Sigmoid colon (tissue), 7 donors: ENCODE data around the gene COL4A6. TPM values are rescaled to one million over a fixed set of nuclear protein-coding genes. Genes with fewer than 3 reads are reported as not detected.

ENCODE experiments used
- DNase-seq: peaks from one replicate; pipeline ENCODE4 v3.0.0-alpha.2; 2019
- H3K27ac ChIP-seq, 4 donors: fragments of 200-600 bp; sonication (generic); one replicate each; pipeline ENCODE4 v1.5.1; 2016 to 2019; ENCODE audit warnings: mild to moderate bottlenecking in 1 of 4
- H3K27me3 ChIP-seq, 3 donors: fragments of 200-600 bp; sonication (generic); one replicate each; pipeline ENCODE4 v1.5.1; 2019; ENCODE audit warnings: mild to moderate bottlenecking in 1 of 3
- H3K36me3 ChIP-seq, 4 donors: fragments of 200-600 bp; sonication (generic); one replicate each; pipeline ENCODE4 v1.5.1; 2016 to 2019
- H3K4me1 ChIP-seq, 4 donors: fragments of 200-600 bp; sonication (generic); one replicate each; pipeline ENCODE4 v1.5.1; 2017 to 2019
- H3K4me3 ChIP-seq, 4 donors: fragments of 200-600 bp; sonication (generic); one replicate each; pipeline ENCODE4 v1.5.1; 2017 to 2019; ENCODE audit warnings: mild to moderate bottlenecking in 2 of 4, moderate library complexity in 1 of 4
- H3K9me3 ChIP-seq, 4 donors: fragments of 200-600 bp in 3 of 4; sonication (generic) in 3 of 4; one replicate each; pipeline versions ENCODE4 v1.5.1 to v1.6.1; 2013 to 2019
- EP300 ChIP-seq, 4 donors: sonication (generic); formaldehyde crosslinking; IDR thresholded peaks; one replicate each; pipeline ENCODE4 v1.6.1; 2017; ENCODE audit warnings: antibody characterized with exemption in 4 of 4
- POLR2A ChIP-seq, 2 donors: fragments of 450-650 bp; IDR thresholded peaks; one replicate each; pipeline ENCODE4 v1.6.1; 2016; ENCODE audit warnings: antibody characterized with exemption in 2 of 2, mild to moderate bottlenecking in 2 of 2, moderate library complexity in 2 of 2
- POLR2AphosphoS5 ChIP-seq, 4 donors: sonication (generic); formaldehyde crosslinking; IDR thresholded peaks; one replicate each; pipeline ENCODE4 v1.6.1; 2017; ENCODE audit warnings: antibody characterized with exemption in 4 of 4
- WGBS, 2 donors: extraction: QIAGEN DNeasy Blood & Tissue Kit; methylation state at CpG; one replicate each; pipeline ENCODE4 v1.1.7; 2013; 5-methylcytosine and 5-hydroxymethylcytosine counted together
- intact Hi-C: fragments of 100-400 bp; cut with DNase I; formaldehyde crosslinking; loops from one replicate; pipeline ENCODE4 v1.15.1; 2023
- polyA plus RNA-seq, 3 donors: library from polyadenylated mRNA; stranded (reverse); fragments of 200-250 nt; gene quantifications; one replicate each; pipeline ENCODE4 v1.2.3, GENCODE V29; 2013
- total RNA-seq, 4 donors: library from RNA; depleted of rRNA; stranded (reverse); fragments of >200 nt; gene quantifications; one replicate each; pipeline ENCODE4 v1.1.0, GENCODE V29; 2016
- TF ChIP-seq, protein P1 (sequence below), 4 experiments: fragments of 450-650 bp in 3 of 4; fragments of 200-600 bp in 1 of 4; IDR thresholded peaks; one replicate each; pipeline ENCODE4 v1.5.1; 2016 to 2019; ENCODE audit warnings: antibody characterized with exemption in 4 of 4, mild to moderate bottlenecking in 3 of 4, moderate library complexity in 2 of 4
- donor health status: healthy with polysubstance abuse.
- donor health status: Bipolar disorder and iron deficiency.
- donor health status: healthy.

The COL4A6 gene
- total and polyA plus RNA-seq, 7 donors = 0.16 to 3.0 (median 0.36) TPM

DNA sequence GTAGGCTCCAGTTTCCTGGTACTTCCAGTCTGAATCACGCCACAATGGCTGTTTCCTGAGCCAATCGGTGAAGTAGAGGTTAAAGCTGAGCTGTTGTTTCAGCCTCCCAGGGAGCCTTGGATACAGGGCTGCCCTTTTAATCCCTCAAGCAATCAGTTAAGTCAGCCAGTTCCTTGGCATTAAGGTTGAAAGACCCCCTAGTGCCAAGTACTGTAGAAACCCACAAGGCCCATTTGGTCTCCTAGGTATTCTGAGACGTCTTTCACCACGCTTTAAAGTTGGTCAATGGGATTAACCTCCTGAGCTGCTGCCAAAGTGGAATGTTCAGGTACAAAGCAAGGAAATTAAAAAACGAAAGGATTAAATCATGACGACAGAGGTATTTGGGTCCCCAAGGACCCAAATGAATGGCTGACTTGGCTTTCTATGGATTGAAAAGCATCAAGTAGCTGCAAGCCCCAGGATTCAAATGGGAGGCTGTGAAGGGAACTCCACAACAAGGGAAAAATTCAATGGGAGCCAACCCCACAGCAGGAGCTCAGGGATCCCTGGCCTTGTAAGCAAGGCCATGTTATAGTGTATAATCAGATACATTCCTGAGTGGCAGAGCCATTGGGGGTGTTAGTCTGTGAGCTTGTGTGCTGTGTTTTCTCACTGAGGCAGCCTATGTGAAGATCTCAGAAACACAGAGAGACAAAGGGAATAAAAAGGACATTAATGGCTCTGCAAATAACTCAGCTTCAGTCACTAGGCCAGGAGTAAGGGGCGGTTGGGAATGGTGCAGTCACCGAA is 260.7 kb downstream of the COL4A6 start:
- intact Hi-C loops = no loop called here
- WGBS, 2 donors = 93 to 94% methylated on average over 8 of the region's 8 CpGs
- no peaks in the 10 kb centered on the region for H3K36me3 ChIP-seq
- no peaks in the 10 kb centered on the region for H3K9me3 ChIP-seq
- no peak overlapping the region for H3K4me3 ChIP-seq
- no peaks in the 10 kb centered on the region for H3K4me1 ChIP-seq
- no peak for DNase-seq
- no peaks in the 10 kb centered on the region for H3K27me3 ChIP-seq
- peak overlapping the region in 1 of 4 donors; percentile 3 for H3K27ac ChIP-seq
- TF ChIP-seq POLR2A (IDR thresholded peaks at IDR 0.05) = no peak
- no peak for TF ChIP-seq EP300 (IDR thresholded peaks at IDR 0.05)
- TF ChIP-seq, protein P1, sequence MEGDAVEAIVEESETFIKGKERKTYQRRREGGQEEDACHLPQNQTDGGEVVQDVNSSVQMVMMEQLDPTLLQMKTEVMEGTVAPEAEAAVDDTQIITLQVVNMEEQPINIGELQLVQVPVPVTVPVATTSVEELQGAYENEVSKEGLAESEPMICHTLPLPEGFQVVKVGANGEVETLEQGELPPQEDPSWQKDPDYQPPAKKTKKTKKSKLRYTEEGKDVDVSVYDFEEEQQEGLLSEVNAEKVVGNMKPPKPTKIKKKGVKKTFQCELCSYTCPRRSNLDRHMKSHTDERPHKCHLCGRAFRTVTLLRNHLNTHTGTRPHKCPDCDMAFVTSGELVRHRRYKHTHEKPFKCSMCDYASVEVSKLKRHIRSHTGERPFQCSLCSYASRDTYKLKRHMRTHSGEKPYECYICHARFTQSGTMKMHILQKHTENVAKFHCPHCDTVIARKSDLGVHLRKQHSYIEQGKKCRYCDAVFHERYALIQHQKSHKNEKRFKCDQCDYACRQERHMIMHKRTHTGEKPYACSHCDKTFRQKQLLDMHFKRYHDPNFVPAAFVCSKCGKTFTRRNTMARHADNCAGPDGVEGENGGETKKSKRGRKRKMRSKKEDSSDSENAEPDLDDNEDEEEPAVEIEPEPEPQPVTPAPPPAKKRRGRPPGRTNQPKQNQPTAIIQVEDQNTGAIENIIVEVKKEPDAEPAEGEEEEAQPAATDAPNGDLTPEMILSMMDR (IDR thresholded peaks at IDR 0.05) = no peak
- no peak for TF ChIP-seq POLR2AphosphoS5 (IDR thresholded peaks at IDR 0.05)

DNA sequence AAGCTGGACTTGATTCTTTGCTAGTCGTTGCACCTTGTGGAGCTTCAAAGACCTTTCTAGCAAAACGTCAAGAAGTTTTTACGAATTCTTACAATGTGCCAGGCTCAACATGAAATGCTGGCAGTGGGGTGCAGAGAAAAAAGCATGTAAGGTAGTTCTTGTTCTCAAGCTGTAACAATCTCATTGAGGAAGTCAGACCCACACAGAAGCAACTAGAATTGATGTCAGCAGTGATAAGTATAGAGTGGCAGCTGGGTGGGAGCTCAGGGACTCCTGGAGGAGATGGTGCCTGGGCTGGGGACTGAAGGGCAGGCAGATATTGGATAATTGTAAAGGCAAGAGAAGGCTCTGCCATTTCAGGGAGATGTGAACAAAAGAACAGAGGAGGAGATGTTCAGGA is 264.3 kb downstream of the COL4A6 start:
- 46% methylated on average over 3 of the region's 3 CpGs for WGBS, 2 donors
- intact Hi-C loops = no loop called here
- TF ChIP-seq POLR2A (IDR thresholded peaks at IDR 0.05) = no peak
- TF ChIP-seq EP300 (IDR thresholded peaks at IDR 0.05) = no peak
- TF ChIP-seq POLR2AphosphoS5 (IDR thresholded peaks at IDR 0.05) = no peak
- TF ChIP-seq, protein P1 (IDR thresholded peaks at IDR 0.05) = no peak

DNA sequence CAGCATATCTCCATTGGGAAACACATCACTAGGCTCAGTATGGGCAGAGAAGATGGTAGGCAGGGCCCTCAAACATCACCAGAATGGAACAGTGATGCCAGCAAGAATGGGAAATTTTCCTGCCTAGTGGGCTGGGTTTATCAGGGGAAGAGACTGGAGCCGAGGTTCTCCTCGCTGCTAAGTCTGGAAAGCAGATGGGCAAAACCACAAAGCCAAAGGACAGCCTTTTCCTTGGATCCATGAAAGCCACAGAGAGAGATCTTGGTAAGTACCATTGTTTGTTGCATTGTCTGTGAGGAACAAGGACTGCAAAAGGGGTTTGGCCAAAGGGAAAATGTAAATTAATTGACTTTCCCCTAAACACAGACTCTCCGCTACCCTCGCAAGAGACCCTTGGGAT is 266.6 kb downstream of the COL4A6 start:
- Histone ChIP-seq H3K4me1 (no peaks in the 10 kb centered on the region), H3K4me3 (no peak overlapping the region), H3K9me3 (no peaks in the 10 kb centered on the region), H3K36me3 (no peaks in the 10 kb centered on the region), H3K27ac (no peak overlapping the region), H3K27me3 (no peaks in the 10 kb centered on the region)
- 93 to 94% methylated on average over 4 of the region's 4 CpGs for WGBS, 2 donors
- DNase-seq = no peak
- intact Hi-C loops = no loop called here
- no peak for TF ChIP-seq POLR2A (IDR thresholded peaks at IDR 0.05)
- TF ChIP-seq EP300 (IDR thresholded peaks at IDR 0.05) = no peak
- no peak for TF ChIP-seq POLR2AphosphoS5 (IDR thresholded peaks at IDR 0.05)
- TF ChIP-seq, protein P1 (IDR thresholded peaks at IDR 0.05) = no peak

More for the DNA sequence above, 264.3 kb downstream of the COL4A6 start:
- Histone ChIP-seq H3K4me3 (no peak overlapping the region), H3K27me3 (no peaks in the 10 kb centered on the region), H3K4me1 (no peaks in the 10 kb centered on the region), H3K9me3 (no peaks in the 10 kb centered on the region), H3K36me3 (no peaks in the 10 kb centered on the region), H3K27ac (no peak overlapping the region)
- DNase-seq = no peak

DNA sequence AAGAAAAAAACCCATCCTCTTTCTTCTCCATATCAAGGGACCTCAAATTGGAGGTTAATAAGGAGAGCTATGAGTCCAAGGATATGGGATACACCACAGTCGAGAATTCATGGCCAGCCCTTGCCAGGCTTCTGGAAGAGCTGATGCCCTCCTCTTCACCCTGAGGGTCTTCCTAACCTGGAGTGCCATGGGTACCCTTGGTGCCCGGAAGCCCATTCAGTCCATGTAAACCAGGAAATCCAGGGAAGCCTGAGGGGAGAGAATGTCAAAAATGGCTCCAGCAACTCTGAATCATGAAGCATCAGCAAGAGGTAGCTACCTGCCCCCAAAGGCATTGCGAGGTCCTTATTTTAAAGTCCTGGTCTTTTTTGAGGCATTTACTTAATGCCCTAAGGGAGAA is 268.5 kb downstream of the COL4A6 start:
- no peak overlapping the region for H3K4me3 ChIP-seq
- no peak overlapping the region for H3K27ac ChIP-seq
- WGBS, 2 donors = 92% methylated on average over 3 of the region's 3 CpGs
- H3K36me3 ChIP-seq = no peaks in the 10 kb centered on the region
- no peak for DNase-seq
- no peak for TF ChIP-seq POLR2A (IDR thresholded peaks at IDR 0.05)
- TF ChIP-seq POLR2AphosphoS5 (IDR thresholded peaks at IDR 0.05) = no peak
- TF ChIP-seq, protein P1 (IDR thresholded peaks at IDR 0.05) = no peak
- no peak for TF ChIP-seq EP300 (IDR thresholded peaks at IDR 0.05)
- H3K9me3 ChIP-seq = no peaks in the 10 kb centered on the region
- intact Hi-C loops = no loop called here
- no peaks in the 10 kb centered on the region for H3K4me1 ChIP-seq
- no peaks in the 10 kb centered on the region for H3K27me3 ChIP-seq
